GM12891 (cell line): ENCODE results near the gene NPY4R2.
"Not testable (repeated sequence)": the region's sequence is repeated elsewhere in the genome, so short reads cannot be mapped to it uniquely, and the experiment has no call there.

ENCODE experiments used
- POLR2A ChIP-seq: IDR thresholded peaks from 2 replicates; pipeline ENCODE4 v1.6.1; 2011; ENCODE audit warnings: low read depth, low read length, control low read depth
- POLR2AphosphoS5 ChIP-seq: IDR thresholded peaks from 2 replicates; pipeline ENCODE4 v1.6.1; 2011; ENCODE audit warnings: low read depth, low read length, control low read depth
- POU2F2 ChIP-seq: IDR thresholded peaks from 2 replicates; pipeline ENCODE4 v1.6.1; 2011; ENCODE audit warnings: low read depth, mild to moderate bottlenecking, control low read depth, low read length, moderate library complexity
- SPI1 ChIP-seq: IDR thresholded peaks from 2 replicates; pipeline ENCODE4 v1.6.1; 2011; ENCODE audit warnings: low read depth, low read length, control low read depth
- TAF1 ChIP-seq: IDR thresholded peaks from 2 replicates; pipeline ENCODE4 v1.6.1; 2011; ENCODE audit warnings: low read depth, low read length, control low read depth

DNA sequence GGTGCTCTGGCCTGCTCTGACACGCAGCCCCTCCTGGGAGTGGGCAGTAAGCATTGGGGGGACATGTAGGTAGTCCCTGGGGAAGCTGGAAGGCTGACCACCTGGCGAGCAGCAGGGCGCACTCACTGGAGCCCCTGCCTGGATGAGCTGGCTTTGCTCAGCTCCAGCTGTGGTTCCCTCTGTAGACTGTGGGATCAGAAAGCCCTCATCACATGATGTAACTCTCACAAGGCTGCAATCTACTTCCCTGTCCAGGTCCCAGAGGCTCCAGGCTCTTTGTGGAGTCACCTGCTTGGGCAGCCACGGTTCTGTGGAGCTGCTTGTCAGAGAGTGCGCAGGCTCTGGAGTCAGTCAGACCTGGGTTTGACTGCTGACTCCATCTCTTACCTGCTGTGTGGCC lies 44.3 kb downstream of the NPY4R2 start:
- not testable (repeated sequence) for TF ChIP-seq POLR2AphosphoS5, TAF1, SPI1, POLR2A, POU2F2
